ENCODE results near the gene EGFL7. TPM values are rescaled to one million over a fixed set of nuclear protein-coding genes. Genes with fewer than 3 reads are reported as not detected.

The EGFL7 gene
- total RNA-seq, 2 donors from 2014 or later: 49.3 to 118 TPM

GRCh38 chr9:136721339-136722092 lies 58.8 kb downstream of the EGFL7 start:
- DNase-seq (ENCODE audit: low spot score): no peak
- Histone ChIP-seq H3K4me3 (no peak overlapping the region), H3K4me1 (replicated peaks) (peaks cover 6% of the 10 kb centered on the region), H3K27me3 (replicated peaks; ENCODE audit: insufficient read depth) (no peaks in the 10 kb centered on the region), H3K36me3 (peaks cover 0 to 5% of the 10 kb centered on the region in 2 donors), H3K27ac (peak overlapping the region in 1 of 2 donors; percentile 27), H3K9me3 (no peaks in the 10 kb centered on the region)
- intact Hi-C loops (cut with DNase I): loop anchor here (10.0 kb wide), 1 partner anchor 123 kb away; the partner anchor contains the start of genes AJM1 and PHPT1
- WGBS: 66% methylated on average over 30 of the region's 30 CpGs
- TF ChIP-seq CTCF (IDR thresholded peaks at IDR 0.05) (no peak), POLR2AphosphoS5 (IDR thresholded peaks at IDR 0.05) (no peak), POLR2A (IDR thresholded peaks at IDR 0.05) (no peak)

MicroRNAs within 50 kb of the gene (microRNA counts, 767-probe panel; counts per million panel counts)
- 4,139 to 4,570 counts per million in 2 donors for microRNA hsa-miR-126-3p

Small RNAs within 50 kb of the gene (microRNA-seq; reads per million reads assigned to microRNA genes)
- 8,640 reads per million, percentile 95 among the genes with 10 or more reads in this experiment for gene MIR126

Small RNAs within 50 kb of the gene (small RNA-seq; reads per million reads assigned to genes)
- gene MIR126: 395 to 396 reads per million in 2 donors

Other genes starting within 250 kb of the EGFL7 start
- gene INPP5E, start 223.1 kb upstream of the EGFL7 start, total RNA-seq: 10 to 100 TPM; 10.7 to 22.7 TPM
- gene SEC16A, start 179.9 kb upstream of the EGFL7 start, total RNA-seq: 100 to 1,000 TPM in 1 of 2 donors, 10 to 100 TPM in 1; 94.7 to 111 TPM
- 10 to 100 TPM; 38.0 to 63.3 TPM for gene NOTCH1, start 116.9 kb upstream of the EGFL7 start, total RNA-seq
- gene AGPAT2, start 24.5 kb downstream of the EGFL7 start, total RNA-seq: 10 to 100 TPM; 44.9 to 50.0 TPM
- gene DIPK1B, start 49.7 kb downstream of the EGFL7 start, total RNA-seq: 10 to 100 TPM; 18.9 to 27.8 TPM
- 10 to 100 TPM in 1 of 2 donors, 1 to 10 TPM in 1; 3.9 to 14.8 TPM for gene LCN10, start 80.0 kb downstream of the EGFL7 start, total RNA-seq
- 10 to 100 TPM in 1 of 2 donors, 1 to 10 TPM in 1; 7.8 to 16.2 TPM for gene LCN6, start 85.6 kb downstream of the EGFL7 start, total RNA-seq
- not detected for gene LCN8, start 95.3 kb downstream of the EGFL7 start, total RNA-seq
- gene LCN15, start 101.6 kb downstream of the EGFL7 start, total RNA-seq: under 1 TPM in 1 of 2 donors, not detected in 1; 0.40 TPM
- 100 to 1,000 TPM; 181 to 335 TPM for gene TMEM141, start 128.4 kb downstream of the EGFL7 start, total RNA-seq
- 10 to 100 TPM in 1 of 2 donors, 1 to 10 TPM in 1; 9.5 to 45.0 TPM for gene CCDC183, start 133.4 kb downstream of the EGFL7 start, total RNA-seq
- gene RABL6, start 145.0 kb downstream of the EGFL7 start, total RNA-seq: 100 to 1,000 TPM in 1 of 2 donors, 10 to 100 TPM in 1; 76.6 to 124 TPM
- gene AJM1, start 179.6 kb downstream of the EGFL7 start, total RNA-seq: 10 to 100 TPM in 1 of 2 donors, 1 to 10 TPM in 1; 3.6 to 10.1 TPM
- gene PHPT1, start 186.5 kb downstream of the EGFL7 start, total RNA-seq: 100 to 1,000 TPM; 139 to 212 TPM
- 10 to 100 TPM in 1 of 2 donors, 1 to 10 TPM in 1; 5.2 to 17.7 TPM for gene MAMDC4, start 189.4 kb downstream of the EGFL7 start, total RNA-seq
- gene EDF1, start 203.4 kb downstream of the EGFL7 start, total RNA-seq: 100 to 1,000 TPM; 399 to 528 TPM
- gene TRAF2, start 223.6 kb downstream of the EGFL7 start, total RNA-seq: 10 to 100 TPM; 23.6 to 24.2 TPM

Data from prostate gland (tissue), 2 donors.